Stimulated activated CD8-positive, alpha-beta memory T cell treated with anti-CD3 and anti-CD28 coated beads, Interleukin-4, amount 100 ng/mL, for 4 hours (primary cell): ENCODE data around the gene HDGFL2.

Source experiments
- DNase-seq, 2 donors: peaks; one replicate each; pipeline ENCODE4 v3.0.0-alpha.2; 2020; ENCODE audit warnings: low read depth in 2 of 2, low spot score in 1 of 2

HDGFL2 gene

DNA sequence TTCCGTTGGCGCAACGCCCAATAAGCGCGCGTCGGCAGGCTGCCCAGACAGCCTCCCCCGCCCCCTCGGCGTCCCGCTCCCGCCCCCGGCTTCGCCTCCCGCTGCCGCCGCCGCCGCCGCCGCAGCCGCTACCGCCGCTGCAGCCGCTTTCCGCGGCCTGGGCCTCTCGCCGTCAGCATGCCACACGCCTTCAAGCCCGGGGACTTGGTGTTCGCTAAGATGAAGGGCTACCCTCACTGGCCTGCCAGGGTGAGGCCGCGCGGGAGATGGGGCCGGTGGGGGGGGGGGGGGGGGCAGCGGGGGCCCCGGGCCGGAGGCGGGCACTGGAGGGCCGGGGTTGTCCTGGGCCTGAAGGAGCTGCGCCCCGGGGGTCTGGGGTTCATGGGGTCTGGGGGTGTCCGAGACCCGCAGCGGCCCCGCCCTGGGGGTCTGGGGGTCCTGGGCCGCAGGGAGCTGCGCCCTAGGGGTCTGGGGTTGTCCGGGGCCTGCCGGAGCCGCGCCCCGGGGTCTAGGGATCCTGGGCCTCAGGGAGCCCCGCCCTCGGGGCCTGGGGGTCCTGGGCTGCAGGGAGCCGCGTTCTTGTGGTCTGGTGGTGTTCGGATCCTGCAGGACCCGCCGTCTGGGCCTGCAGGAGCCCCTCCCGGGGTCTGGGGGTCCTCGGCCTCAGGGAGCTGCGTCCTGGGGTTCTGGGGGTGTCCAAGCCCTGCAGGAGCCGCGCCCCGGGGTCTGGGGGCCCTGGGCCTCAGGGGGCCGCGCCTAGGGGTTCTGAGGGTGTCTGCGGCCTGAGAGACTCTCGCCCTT, at the start of gene HDGFL2:
Gene HDGFL2 (plus strand): TSS at position 124 of the 801 bp plus-strand sequence. CDS start 54 bp downstream, at position 178.
- no peak for DNase-seq

DNA sequence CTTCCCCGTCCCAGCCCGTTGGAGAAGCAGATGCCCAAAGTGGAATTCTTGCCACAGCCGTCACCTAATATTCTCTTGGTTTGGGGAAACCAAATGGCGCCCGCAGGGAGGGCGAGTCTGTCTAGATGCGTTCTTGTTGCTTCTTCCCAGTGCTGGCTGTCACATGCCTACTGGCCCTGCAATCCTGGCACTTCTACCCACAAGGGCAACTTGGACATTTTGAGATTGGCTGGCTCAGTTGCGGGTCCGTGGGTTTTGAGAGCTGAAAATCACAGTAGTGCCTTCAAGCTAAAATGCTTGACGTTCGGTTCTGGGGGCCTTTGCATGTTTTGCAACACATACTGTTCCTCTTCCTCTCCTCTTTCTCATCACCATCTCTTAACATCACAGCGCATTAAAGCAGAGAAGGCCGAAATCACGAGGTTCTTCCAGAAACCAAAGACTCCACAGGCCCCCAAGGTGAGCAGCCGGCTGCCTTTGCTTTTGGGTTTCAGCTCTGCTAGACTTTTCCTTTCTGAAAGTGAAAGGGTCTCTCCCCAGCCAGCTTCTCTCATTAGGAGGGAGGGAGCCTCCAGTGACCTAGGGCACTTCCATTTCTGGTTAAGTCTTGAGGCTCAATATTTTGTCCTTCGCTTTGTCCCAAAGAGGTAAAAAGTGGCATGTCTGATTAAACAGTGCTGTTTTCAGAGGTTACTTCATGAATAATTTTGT, 48.5 kb upstream of the HDGFL2 start:
- DNase-seq: no peak

DNA sequence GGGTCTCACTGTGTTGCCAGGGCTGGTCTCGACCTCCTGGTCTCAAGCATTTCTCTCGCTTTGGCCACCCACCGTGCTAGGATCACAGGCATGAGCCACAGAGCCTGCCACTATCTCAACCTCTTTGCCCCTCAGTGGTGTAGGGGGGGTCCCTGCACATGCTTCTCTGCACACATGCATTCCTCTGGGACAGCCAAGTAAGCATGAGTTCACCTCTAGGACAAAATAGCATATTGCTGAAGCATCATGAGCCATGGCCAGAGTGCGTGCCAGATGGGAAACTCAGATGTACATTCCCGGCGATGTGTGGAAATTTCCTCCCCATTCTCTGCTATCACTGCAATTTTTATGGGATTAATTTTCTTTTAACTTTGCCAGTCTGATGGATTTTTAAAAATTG, 46.6 kb upstream of the HDGFL2 start:
- DNase-seq: no peak

- DNase-seq: no peak
These were observed 43.6 kb upstream of the HDGFL2 start for GRCh38 chr19:4428326-4428975.

DNA sequence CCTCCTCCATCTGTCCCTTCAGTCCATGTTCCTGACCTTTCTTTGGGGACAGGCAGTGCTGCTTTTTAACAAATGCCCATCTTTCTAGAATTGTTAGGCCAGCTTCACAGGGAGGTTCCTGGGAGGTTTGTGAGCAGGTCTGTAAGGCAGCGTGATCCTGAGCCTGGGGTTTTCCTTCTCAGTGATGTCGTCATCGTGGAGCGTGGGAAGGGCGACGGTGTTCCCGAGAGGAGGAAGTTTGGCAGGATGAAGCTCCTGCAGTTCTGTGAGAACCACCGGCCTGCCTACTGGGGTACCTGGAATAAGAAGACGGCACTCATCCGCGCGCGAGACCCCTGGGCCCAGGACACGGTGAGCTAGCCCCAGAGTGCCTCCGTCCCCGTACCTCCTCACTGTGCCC, 42.8 kb upstream of the HDGFL2 start:
- DNase-seq: no peak

- DNase-seq: no peak
These were observed 42.3 kb upstream of the HDGFL2 start for GRCh38 chr19:4429771-4430171.

DNA sequence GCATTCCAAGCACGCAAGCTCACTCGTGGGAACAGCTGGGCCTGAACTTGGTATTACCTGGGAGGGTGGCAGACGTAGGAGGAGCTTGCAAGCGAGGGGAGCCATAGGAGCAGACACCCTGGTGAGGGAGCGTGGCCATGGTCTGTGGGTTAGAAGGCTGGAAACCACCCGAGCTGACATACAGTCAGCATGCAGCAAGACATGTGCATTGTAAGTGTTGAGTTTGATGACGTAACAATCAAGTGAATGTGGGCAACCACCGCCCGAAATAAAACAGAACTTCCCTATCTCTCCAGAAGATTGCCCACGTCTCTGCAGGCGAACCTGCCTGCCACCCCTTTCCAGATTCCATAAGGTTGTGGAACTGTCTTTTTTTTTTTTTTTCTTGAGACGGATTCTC, 41.3 kb upstream of the HDGFL2 start:
- no peak for DNase-seq

DNA sequence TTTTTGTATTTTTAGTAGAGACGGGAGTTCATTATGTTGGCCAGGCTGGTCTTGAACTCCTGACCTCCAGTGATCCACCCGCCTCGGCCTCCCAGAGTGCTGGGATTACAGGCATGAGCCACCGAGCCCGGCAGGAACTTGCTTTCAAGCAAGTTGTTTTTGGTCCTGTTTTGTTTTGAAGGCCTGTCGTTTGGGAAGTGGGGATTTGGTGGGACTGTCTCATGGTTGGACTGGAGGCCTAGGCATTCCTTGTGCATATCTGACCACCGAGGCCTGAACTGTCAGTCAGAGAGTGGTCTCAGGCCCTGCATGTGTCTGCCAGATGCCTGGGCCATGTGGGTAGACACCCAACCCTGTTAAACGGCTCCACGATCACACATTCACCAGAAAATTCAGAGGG, 40.8 kb upstream of the HDGFL2 start:
- DNase-seq: no peak

DNA sequence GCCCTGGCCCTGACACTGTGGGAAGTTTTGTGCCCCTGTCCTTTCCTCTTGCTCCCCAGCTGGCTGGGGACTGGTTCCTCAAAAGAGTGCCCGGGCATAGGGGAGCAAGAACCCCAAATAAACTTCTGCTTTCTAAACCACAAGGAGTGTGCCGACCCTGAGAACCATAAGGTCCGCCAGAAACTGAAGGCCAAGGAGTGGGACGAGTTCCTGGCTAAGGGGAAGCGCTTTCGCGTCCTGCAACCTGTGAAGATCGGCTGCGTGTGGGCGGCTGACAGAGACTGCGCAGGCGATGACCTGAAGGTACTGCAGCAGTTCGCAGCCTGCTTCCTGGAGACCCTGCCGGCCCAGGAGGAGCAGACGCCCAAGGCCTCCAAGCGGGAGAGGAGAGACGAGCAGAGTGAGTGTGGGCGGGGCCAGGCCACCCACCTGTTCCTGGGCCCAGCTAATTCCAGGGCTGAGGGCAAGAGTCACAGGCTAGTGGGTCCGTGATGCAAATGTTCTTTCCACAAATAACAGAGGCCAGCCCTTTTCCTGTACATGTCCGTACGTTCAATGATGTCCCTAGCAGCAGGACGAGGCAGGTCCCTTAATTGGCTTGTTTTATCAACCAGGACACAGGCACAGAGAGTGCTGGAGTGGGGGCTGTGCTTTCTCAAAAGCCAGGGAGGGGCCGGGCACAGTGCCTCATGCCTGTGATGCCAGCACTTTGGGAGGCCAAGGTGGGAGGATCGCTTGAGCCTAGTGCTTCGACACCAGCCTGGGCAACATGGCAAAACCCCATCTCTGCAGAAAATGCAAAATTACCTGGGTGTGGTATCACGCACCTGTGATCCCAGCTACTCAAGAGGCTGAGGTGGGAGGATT, 40.1 kb upstream of the HDGFL2 start:
- no peak for DNase-seq

DNA sequence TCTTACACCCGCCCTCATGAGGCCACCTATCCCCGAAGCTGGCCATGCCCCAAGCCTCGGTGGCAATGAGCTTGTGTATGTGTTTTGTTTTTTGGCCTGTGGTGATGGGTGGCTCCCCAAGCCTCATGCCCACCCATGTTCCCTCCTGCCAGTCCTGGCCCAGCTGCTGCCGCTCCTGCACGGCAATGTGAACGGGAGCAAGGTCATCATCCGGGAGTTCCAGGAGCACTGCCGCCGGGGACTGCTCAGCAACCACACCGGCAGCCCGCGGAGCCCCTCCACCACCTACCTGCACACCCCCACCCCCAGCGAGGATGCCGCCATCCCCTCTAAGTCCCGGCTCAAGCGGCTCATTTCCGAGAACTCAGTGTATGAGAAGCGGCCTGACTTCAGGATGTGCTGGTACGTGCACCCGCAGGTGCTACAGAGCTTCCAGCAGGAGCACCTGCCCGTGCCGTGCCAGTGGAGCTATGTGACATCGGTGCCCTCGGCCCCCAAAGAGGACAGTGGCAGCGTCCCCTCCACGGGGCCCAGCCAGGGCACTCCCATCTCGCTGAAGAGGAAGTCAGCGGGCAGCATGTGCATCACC, 39.1 kb upstream of the HDGFL2 start:
- no peak for DNase-seq

GRCh38 chr19:4434391-4434790, 37.7 kb upstream of the HDGFL2 start:
- DNase-seq: no peak

- no peak for DNase-seq
These were observed 35.9 kb upstream of the HDGFL2 start for GRCh38 chr19:4436231-4436630.

GRCh38 chr19:4437103-4437502, 35.0 kb upstream of the HDGFL2 start:
- no peak for DNase-seq

DNA sequence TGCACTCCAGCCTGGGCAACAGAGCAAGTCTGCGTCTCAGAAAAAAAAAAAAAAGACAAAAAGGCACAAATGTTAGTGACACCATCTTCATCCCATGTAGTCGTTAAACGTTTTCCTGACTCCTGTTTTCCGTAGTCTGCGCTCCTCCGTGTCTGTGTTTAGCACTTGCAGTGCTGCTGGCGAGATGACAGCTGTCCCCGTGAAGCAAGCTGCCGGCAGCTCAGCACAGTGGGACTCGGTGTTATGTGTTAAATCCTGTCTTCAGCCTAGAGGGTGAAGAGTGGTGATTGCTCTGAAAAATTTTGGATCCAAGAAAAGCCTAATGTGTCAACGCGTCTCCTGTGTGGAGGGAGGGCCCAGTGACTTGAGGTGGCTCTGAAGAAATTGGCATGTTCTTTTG, 32.9 kb upstream of the HDGFL2 start:
- DNase-seq: no peak

DNA sequence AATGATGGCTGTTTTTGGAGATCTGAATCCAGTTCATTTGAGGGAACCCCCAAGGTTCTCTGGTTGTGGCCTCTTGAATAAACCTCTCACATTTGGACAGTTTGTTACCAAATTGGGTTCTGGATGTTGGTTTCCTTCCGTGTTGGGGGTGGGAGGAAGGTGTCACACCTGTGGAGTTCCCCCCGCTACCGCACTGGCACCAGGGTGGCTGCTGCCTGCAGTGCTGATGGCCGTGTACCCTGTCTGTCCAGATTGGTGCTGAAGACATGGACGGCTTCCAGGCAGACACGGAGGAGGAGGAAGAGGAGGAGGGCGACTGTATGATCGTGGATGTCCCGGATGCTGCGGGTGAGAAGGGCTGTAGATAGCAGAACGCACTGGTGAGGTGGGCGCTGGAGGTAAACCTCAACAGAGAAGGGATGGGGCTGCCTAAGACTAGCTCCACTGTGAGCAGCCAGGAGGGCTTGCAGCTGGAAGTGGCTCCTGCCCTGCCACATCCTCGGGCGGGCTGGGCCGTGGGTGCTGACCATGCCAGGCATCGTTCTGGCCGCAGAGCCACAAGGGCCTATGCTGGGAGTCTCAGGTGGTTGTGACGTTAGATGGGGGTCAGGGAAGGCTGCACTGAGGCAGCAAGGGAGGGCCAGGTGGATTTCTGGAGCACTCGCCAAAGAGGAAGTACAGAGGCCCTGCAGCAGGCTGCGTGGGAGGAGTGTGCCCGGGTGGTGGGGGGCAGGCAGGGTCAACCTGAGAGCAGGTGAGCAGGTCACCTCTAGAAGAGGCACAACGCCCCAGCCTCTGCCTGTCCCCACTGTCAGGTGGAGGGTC, 29.9 kb upstream of the HDGFL2 start:
- no peak for DNase-seq

DNA sequence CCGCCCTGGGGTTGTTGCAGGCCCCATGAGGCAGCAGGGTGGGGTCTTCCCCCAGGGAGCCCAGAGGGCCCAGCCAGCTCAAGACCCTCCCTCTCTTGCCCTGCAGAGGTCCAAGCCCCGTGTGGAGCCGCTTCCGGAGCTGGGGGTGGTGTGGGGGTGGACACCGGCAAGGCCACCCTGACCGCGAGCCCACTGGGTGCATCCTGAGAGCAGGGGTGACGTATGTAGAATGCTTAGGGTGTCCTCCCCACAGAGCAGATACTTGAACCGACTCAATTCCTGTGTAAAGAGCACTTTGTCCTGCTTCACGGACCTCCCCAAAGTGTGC, 29.3 kb upstream of the HDGFL2 start:
- no peak for DNase-seq

DNA sequence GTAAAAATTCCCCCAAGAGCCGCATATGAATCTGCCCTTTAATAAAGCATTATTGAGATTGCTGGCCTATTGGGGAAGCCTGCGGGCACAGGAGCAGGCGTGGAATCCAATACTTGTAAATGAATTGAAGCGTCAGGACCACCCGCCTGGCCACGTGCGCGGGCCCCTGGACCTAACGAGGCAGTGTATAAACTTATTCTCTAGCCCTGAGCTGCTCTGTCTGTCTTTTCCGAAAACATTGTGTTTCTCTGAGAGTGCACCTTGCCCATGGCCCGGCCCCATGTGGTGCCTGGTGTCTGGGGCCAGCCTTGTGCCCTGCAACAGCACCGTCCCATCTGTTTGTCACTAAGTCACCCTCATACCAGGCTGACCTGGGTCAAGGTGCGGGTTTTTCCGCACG, 28.9 kb upstream of the HDGFL2 start:
- no peak for DNase-seq

GRCh38 chr19:4443966-4444764, 27.9 kb upstream of the HDGFL2 start:
- DNase-seq: no peak
